ENCODE measurements around the gene KNOP1.

GRCh38 chr16:19680881-19681340, 37.1 kb downstream of the KNOP1 start:
- TF ChIP-seq RAD21 (IDR thresholded peaks at IDR 0.05; ENCODE audit: insufficient read depth, low read depth, low read length) (no peak), ATF2 (IDR thresholded peaks at IDR 0.05; ENCODE audit: low read length) (no peak), ZBTB40 (IDR thresholded peaks at IDR 0.05; ENCODE audit: borderline replicate concordance) (no peak), CREM (IDR thresholded peaks at IDR 0.05; ENCODE audit: low read depth) (no peak), KAT2A (conservative IDR thresholded peaks at IDR 0.05; ENCODE audit: control insufficient read depth, low read depth, low read length) (no peak), TBL1XR1 (IDR thresholded peaks at IDR 0.05; ENCODE audit: low read depth, low read length) (no peak), BRCA1 (IDR thresholded peaks at IDR 0.05; ENCODE audit: low read depth, low read length) (no peak), CTCF (IDR thresholded peaks at IDR 0.05 in 2 of 3, conservative IDR thresholded peaks at IDR 0.05 in 1 of 3; ENCODE audit: control insufficient read depth in 2 of 3, extremely low read depth in 1 of 3, insufficient read depth in 1 of 3, low read depth in 3 of 3, low read length in 3 of 3) (no peak), NRF1 (conservative IDR thresholded peaks at IDR 0.05; ENCODE audit: low read depth, low read length) (no peak)

Data from GM12878 (cell line).